Smooth muscle cell (in vitro differentiated cells): ENCODE results near the gene COX5A. TPM values are rescaled to one million over a fixed set of nuclear protein-coding genes. Genes with fewer than 3 reads are reported as not detected.
A peak's percentile ranks its signal among the peaks of the same experiment; 100 is the strongest.

Experiments used
- DNase-seq: peaks from one replicate; lab custom pipeline; 2025; ENCODE audit not compliant: unreplicated experiment; lab: John Stamatoyannopoulos, UW
- H2AFZ ChIP-seq: fragments of 200-600 bp; sonication (generic); 2 replicates; pipeline ENCODE4 v1.6.0; 2016; ENCODE audit warnings: antibody characterized with exemption, low read depth, mild to moderate bottlenecking
- H3F3A ChIP-seq: fragments of 200-600 bp; sonication (generic); 2 replicates; pipeline ENCODE4 v1.6.0; 2017; ENCODE audit warnings: antibody characterized with exemption, low read depth
- H3K27ac ChIP-seq: fragments of 200-600 bp; sonication (generic); 2 replicates; pipeline ENCODE4 v1.5.1; 2016; ENCODE audit warnings: low read depth, mild to moderate bottlenecking
- H3K27me3 ChIP-seq: fragments of 200-600 bp; sonication (generic); 2 replicates; pipeline ENCODE4 v1.6.1; 2016; ENCODE audit warnings: low read depth, mild to moderate bottlenecking
- H3K36me3 ChIP-seq: fragments of 200-600 bp; sonication (generic); 2 replicates; pipeline ENCODE4 v1.5.1; 2016; ENCODE audit warnings: low read depth
- H3K4me1 ChIP-seq: fragments of 200-600 bp; sonication (generic); 2 replicates; pipeline ENCODE4 v1.5.1; 2016; ENCODE audit warnings: low read depth
- H3K4me2 ChIP-seq: fragments of 200-600 bp; sonication (generic); 2 replicates; pipeline ENCODE4 v1.6.0; 2016; ENCODE audit warnings: mild to moderate bottlenecking
- H3K4me3 ChIP-seq: fragments of 200-600 bp; sonication (generic); 2 replicates; pipeline ENCODE4 v1.5.1; 2016; ENCODE audit warnings: mild to moderate bottlenecking
- H3K79me2 ChIP-seq: fragments of 200-600 bp; sonication (generic); 2 replicates; pipeline ENCODE4 v1.6.0; 2016; ENCODE audit warnings: low read depth, mild to moderate bottlenecking
- H3K9ac ChIP-seq: fragments of 200-600 bp; sonication (generic); 2 replicates; pipeline ENCODE4 v1.6.0; 2016; ENCODE audit warnings: low read depth
- H3K9me3 ChIP-seq: fragments of 200-600 bp; sonication (generic); replicated peaks from 2 replicates; pipeline ENCODE4 v1.5.1; 2016; ENCODE audit warnings: low read depth
- H4K20me1 ChIP-seq: fragments of 200-600 bp; sonication (generic); 2 replicates; pipeline ENCODE4 v1.6.0; 2016; ENCODE audit warnings: low read depth
- WGBS: methylation state at CpG from one replicate; pipeline ENCODE4 v1.1.7; 2016; ENCODE audit warnings: low lambda C conversion rate; 5-methylcytosine and 5-hydroxymethylcytosine counted together
- polyA plus RNA-seq: library from polyadenylated mRNA; unstranded; fragments of >200 nt; fragmentation: Nextera tagmentation; extraction: Ambion mirVana; gene quantifications from 2 replicates; pipeline ENCODE4 v1.2.1, GENCODE V29; 2016
- total RNA-seq: library from RNA; depleted of rRNA; stranded (reverse); fragments of >200 nt; gene quantifications from 2 replicates; pipeline ENCODE4 v1.2.3, GENCODE V29; 2014
- TF ChIP-seq, protein P1 (sequence below): fragments of 200-600 bp; sonication (generic); IDR thresholded peaks from 2 replicates; pipeline ENCODE4 v1.5.1; 2017; ENCODE audit warnings: borderline replicate concordance, mild to moderate bottlenecking, antibody characterized with exemption; ENCODE audit not compliant: insufficient read depth, poor library complexity, severe bottlenecking

The COX5A gene
- total and polyA plus RNA-seq, 2 experiments from 2014 or later = 154 to 325 TPM

- H3K4me3 ChIP-seq = no peak overlapping the region
- TF ChIP-seq, protein P1, sequence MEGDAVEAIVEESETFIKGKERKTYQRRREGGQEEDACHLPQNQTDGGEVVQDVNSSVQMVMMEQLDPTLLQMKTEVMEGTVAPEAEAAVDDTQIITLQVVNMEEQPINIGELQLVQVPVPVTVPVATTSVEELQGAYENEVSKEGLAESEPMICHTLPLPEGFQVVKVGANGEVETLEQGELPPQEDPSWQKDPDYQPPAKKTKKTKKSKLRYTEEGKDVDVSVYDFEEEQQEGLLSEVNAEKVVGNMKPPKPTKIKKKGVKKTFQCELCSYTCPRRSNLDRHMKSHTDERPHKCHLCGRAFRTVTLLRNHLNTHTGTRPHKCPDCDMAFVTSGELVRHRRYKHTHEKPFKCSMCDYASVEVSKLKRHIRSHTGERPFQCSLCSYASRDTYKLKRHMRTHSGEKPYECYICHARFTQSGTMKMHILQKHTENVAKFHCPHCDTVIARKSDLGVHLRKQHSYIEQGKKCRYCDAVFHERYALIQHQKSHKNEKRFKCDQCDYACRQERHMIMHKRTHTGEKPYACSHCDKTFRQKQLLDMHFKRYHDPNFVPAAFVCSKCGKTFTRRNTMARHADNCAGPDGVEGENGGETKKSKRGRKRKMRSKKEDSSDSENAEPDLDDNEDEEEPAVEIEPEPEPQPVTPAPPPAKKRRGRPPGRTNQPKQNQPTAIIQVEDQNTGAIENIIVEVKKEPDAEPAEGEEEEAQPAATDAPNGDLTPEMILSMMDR = no peak
- H3K36me3 ChIP-seq = no peaks in the 10 kb centered on the region
- no peak overlapping the region for H2AFZ ChIP-seq
- peak overlapping the region; percentile 38 for H3K27ac ChIP-seq
- no peak overlapping the region for H3K9ac ChIP-seq
- H3F3A ChIP-seq = peaks cover 8% of the 10 kb centered on the region
- H4K20me1 ChIP-seq = no peaks in the 10 kb centered on the region
- no peaks in the 10 kb centered on the region for H3K27me3 ChIP-seq
- H3K4me2 ChIP-seq = no peak overlapping the region
- 68% methylated on average over 1 of the region's 1 CpG for WGBS
- no peaks in the 10 kb centered on the region for H3K9me3 ChIP-seq
- H3K79me2 ChIP-seq = no peaks in the 10 kb centered on the region
- no peak for DNase-seq
- H3K4me1 ChIP-seq = no peaks in the 10 kb centered on the region
These were observed 40.2 kb upstream of the COX5A start for GRCh38 chr15:74978077-74978476.

- Histone ChIP-seq H3K4me1 (no peaks in the 10 kb centered on the region), H3K27ac (peak overlapping the region; percentile 38), H3K27me3 (no peaks in the 10 kb centered on the region), H2AFZ (no peak overlapping the region), H3K9ac (no peak overlapping the region), H3K4me2 (no peak overlapping the region), H3K79me2 (no peaks in the 10 kb centered on the region), H3K36me3 (no peaks in the 10 kb centered on the region), H3K9me3 (no peaks in the 10 kb centered on the region), H3F3A (peaks cover 8% of the 10 kb centered on the region), H4K20me1 (no peaks in the 10 kb centered on the region), H3K4me3 (no peak overlapping the region)
- DNase-seq = no peak
- WGBS = 34% methylated on average over 4 of the region's 4 CpGs
- TF ChIP-seq, protein P1 = no peak
These were observed 39.7 kb upstream of the COX5A start for GRCh38 chr15:74977599-74977998.

- Histone ChIP-seq H3K79me2 (no peaks in the 10 kb centered on the region), H3K27ac (no peak overlapping the region)
- TF ChIP-seq, protein P1 = no peak
These were observed 38.3 kb upstream of the COX5A start for GRCh38 chr15:74976159-74976558.

DNA sequence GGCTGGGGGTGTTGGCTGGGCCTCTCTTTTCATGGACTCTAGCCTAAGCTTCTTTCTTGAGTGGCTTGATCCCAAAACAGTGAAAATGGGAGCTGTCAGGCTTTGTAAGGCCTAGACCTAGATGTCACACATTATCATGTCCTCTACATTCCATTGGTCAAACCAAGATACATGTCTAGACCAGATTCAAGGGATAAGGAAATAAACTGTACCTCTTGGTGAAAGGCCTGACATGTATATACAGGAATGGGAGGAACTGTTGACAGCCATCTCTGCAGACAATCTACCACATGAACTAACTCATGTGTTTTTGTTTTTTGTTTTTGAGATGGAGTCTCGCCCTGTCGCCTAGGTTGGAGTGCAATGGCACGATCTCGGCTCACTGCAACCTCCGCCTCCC is 29.8 kb upstream of the COX5A start:
- Histone ChIP-seq H3K9ac (no peak overlapping the region), H3K27me3 (no peaks in the 10 kb centered on the region), H3K4me3 (no peak overlapping the region), H3K27ac (no peak overlapping the region), H3K4me1 (no peaks in the 10 kb centered on the region), H3K4me2 (no peak overlapping the region), H2AFZ (no peak overlapping the region), H3K36me3 (no peaks in the 10 kb centered on the region), H3K9me3 (no peaks in the 10 kb centered on the region), H4K20me1 (no peaks in the 10 kb centered on the region), H3F3A (no peaks in the 10 kb centered on the region), H3K79me2 (no peaks in the 10 kb centered on the region)
- TF ChIP-seq, protein P1 = no peak
- DNase-seq = no peak
- 96% methylated on average over 5 of the region's 5 CpGs for WGBS

More at GRCh38 chr15:74976159-74976558, 38.3 kb upstream of the COX5A start:
- WGBS = 96% methylated on average over 1 of the region's 1 CpG
- Histone ChIP-seq H3K4me2 (no peak overlapping the region), H3K9me3 (no peaks in the 10 kb centered on the region), H3K27me3 (no peaks in the 10 kb centered on the region), H3K4me1 (no peaks in the 10 kb centered on the region), H2AFZ (no peak overlapping the region), H3K36me3 (no peaks in the 10 kb centered on the region), H4K20me1 (no peaks in the 10 kb centered on the region), H3K9ac (no peak overlapping the region), H3K4me3 (no peak overlapping the region), H3F3A (peaks cover 8% of the 10 kb centered on the region)
- no peak for DNase-seq
